Uterus (tissue), 2 donors: Measurements from ENCODE around the gene ARHGAP15.

ENCODE experiments used
- CTCF ChIP-seq, 4 experiments: fragments of 200-600 bp in 2 of 4; fragments of 450-650 bp in 2 of 4; sonication (generic) in 2 of 4; IDR thresholded peaks; one replicate each; pipeline ENCODE4 v1.5.1; 2016 to 2019; ENCODE audit warnings: antibody characterized with exemption in 4 of 4, mild to moderate bottlenecking in 2 of 4, moderate library complexity in 1 of 4
- POLR2A ChIP-seq, 2 donors: fragments of 450-650 bp; IDR thresholded peaks; one replicate each; pipeline ENCODE4 v1.6.1; 2016; ENCODE audit warnings: antibody characterized with exemption in 2 of 2, mild to moderate bottlenecking in 1 of 2, moderate library complexity in 1 of 2

- no peak for TF ChIP-seq CTCF (IDR thresholded peaks at IDR 0.05)
- TF ChIP-seq POLR2A (IDR thresholded peaks at IDR 0.05), result no peak
These were observed 57.7 kb downstream of the ARHGAP15 start for GRCh38 chr2:143186876-143187275.
